GM12891 (cell line): Measurements from ENCODE around the gene KRT77.

ENCODE experiments used
- DNase-seq: peaks from one replicate; pipeline ENCODE4 v3.0.0; 2011; ENCODE audit warnings: low spot score; ENCODE audit not compliant: insufficient read length
- FAIRE-seq: peaks from 2 replicates; lab custom pipeline; 2011; peaks lifted over from hg19 to GRCh38; lab: Jason Lieb, UNC
- PAX5 ChIP-seq: IDR thresholded peaks from 2 replicates; pipeline ENCODE4 v1.6.1; 2011; ENCODE audit warnings: low read length, moderate library complexity, mild to moderate bottlenecking; ENCODE audit not compliant: insufficient read depth, severe bottlenecking
- POLR2A ChIP-seq: IDR thresholded peaks from 2 replicates; pipeline ENCODE4 v1.6.1; 2011; ENCODE audit warnings: low read depth, low read length, control low read depth
- POLR2AphosphoS5 ChIP-seq: IDR thresholded peaks from 2 replicates; pipeline ENCODE4 v1.6.1; 2011; ENCODE audit warnings: low read depth, low read length, control low read depth
- POU2F2 ChIP-seq: IDR thresholded peaks from 2 replicates; pipeline ENCODE4 v1.6.1; 2011; ENCODE audit warnings: low read depth, mild to moderate bottlenecking, control low read depth, low read length, moderate library complexity
- SPI1 ChIP-seq: IDR thresholded peaks from 2 replicates; pipeline ENCODE4 v1.6.1; 2011; ENCODE audit warnings: low read depth, low read length, control low read depth
- TAF1 ChIP-seq: IDR thresholded peaks from 2 replicates; pipeline ENCODE4 v1.6.1; 2011; ENCODE audit warnings: low read depth, low read length, control low read depth

The KRT77 gene

DNA sequence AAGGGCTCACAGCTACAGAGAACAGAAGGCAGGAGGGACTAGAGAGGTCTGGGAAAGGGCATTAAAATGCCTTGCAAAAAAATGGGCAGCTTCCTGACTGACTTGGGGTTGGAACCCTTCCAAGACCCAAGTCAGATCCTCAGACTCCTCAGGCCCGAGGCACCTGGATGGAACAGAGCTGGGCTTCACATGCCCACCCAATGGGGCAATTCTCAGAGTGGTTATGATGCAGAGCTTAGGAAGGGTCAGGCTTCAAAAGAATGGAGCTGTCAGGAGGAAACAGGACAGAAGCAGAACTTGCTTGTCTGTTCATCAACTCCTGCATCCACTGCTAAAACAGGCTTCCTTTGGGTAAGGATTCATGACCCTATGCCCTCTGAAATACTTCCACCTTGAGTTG lies 13.4 kb downstream of the KRT77 start:
- TF ChIP-seq POLR2A (no peak), POLR2AphosphoS5 (no peak), TAF1 (no peak), POU2F2 (no peak), SPI1 (no peak), PAX5 (no peak)
- no peak for FAIRE-seq

DNA sequence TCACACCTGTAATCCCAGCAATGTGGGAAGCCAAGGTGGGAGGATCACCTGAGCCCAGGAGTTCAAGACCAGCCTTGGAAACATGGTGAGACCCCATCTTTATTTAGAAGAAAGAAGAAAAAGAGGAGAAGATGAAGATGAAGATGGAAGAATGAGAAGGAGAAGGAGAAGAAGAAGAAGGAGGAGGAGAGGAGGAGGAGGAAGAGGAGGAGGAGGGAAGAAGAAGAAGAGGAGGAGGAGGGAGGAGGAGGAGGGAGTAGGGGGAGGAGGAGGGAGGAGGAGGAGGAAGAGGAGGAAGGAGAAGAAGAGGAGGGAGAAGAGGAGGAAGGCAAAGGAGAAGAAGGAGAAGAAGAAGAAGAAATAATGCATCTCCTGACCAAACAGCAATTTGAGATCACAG lies 14.1 kb downstream of the KRT77 start:
- FAIRE-seq (no peak), DNase-seq (no peak)
- no peak for TF ChIP-seq TAF1
- TF ChIP-seq SPI1, result no peak
- TF ChIP-seq POLR2AphosphoS5, result no peak
- TF ChIP-seq PAX5, result no peak
- TF ChIP-seq POU2F2, result no peak
- no peak for TF ChIP-seq POLR2A

More for the DNA sequence above, 13.4 kb downstream of the KRT77 start:
- no peak for DNase-seq

DNA sequence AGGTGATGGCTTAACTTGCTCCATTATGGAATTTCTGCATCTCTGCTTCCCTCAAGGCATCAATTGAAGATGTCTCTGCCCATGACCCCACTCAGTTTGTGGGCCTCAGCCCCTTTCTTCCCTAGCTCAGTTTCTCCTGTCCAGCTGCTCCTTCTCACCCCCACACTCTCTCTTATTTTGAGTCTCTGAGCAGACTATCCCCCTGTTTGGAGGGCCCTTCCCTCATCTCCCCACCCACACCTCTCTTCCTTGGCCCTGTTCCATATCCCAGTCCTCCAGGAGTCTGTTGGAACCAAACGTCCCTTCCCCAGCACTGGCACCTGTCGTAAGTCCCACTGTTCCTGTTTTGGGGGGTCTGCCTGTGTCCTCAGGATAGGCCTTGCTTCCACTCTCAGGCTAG lies 14.8 kb downstream of the KRT77 start:
- DNase-seq (no peak), FAIRE-seq (no peak)
- TF ChIP-seq PAX5 (no peak), POLR2A (no peak), POU2F2 (no peak), TAF1 (no peak), SPI1 (no peak), POLR2AphosphoS5 (no peak)

DNA sequence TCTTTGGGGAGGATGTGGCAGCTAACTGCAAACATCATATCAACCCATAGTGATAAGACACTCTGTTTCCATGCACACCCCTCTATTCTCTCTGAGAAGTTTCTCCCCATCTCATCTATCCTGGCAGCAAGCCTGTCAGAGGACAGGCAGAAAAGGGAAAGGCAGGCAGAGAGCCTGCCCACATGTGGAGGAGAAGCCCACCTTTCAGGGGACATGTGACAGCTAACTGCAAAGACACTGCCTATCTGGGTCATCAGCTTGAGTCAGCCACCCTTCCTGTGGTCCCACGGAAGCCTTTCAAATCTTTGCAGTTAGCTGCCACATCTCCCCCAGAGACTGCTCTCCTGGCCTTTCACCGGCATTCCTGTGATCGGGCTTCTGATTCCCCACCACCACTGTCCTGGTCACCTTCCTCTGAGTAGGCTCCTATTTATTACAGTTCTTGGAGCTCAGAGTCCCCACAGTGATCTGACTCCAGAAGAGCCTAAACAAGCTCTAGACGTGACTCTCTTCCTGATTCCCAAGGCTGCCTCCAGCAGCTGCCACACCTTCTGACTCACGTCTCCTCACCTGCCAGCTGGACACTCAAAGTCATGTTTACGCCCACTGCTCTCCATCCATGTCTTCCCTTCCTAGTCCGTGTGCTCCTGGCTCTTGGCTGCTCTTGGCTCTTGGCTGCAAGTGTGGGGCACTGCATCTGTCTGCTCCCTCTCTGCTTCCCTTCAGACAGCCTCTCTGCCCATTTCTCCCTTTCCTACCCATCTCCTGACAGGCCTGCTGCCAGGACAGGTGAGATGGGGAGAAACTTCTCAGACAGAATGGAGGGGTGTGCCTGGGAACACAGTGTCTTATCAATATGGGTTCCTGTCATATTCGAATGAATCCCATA lies 15.6 kb downstream of the KRT77 start:
- FAIRE-seq, result no peak
- TF ChIP-seq POLR2A, result no peak
- TF ChIP-seq PAX5, result no peak
- no peak for TF ChIP-seq TAF1
- TF ChIP-seq POU2F2, result no peak
- no peak for TF ChIP-seq POLR2AphosphoS5
- no peak for TF ChIP-seq SPI1
- DNase-seq, result no peak

DNA sequence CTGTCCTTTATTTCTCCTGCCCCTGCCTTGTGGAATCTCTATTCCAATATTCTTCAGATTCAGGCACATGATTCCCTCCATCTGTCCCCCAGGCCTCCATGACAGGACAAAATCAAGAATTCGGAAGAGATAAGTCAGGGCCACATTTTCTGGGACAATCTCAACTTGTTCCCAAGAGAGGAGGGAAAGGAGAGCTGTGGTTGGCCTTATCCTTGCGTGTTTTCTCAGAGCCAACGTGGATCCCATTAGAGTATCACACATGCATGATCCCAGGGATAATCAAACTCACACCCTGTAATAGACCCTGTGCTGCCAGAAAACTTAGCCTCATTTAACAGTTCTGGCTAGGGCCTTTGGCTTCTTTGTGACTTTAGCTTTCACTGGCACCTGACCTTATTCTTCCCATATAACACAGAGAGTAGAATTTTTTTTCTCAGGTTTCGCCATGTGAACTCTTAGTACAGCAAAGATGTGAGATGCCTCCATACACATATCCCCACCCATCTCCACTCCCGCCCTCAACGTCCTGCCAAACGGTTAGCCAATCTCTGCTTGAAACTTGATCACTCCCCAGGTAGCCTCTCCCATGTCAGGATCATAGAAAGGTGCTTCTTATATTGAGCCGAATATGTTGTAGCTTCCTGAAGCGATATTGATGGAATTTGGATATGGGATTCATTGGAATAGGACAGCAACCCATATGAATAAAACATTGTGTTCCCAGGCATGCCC lies 16.4 kb downstream of the KRT77 start:
- no peak for FAIRE-seq
- TF ChIP-seq TAF1, result no peak
- DNase-seq, result no peak

DNA sequence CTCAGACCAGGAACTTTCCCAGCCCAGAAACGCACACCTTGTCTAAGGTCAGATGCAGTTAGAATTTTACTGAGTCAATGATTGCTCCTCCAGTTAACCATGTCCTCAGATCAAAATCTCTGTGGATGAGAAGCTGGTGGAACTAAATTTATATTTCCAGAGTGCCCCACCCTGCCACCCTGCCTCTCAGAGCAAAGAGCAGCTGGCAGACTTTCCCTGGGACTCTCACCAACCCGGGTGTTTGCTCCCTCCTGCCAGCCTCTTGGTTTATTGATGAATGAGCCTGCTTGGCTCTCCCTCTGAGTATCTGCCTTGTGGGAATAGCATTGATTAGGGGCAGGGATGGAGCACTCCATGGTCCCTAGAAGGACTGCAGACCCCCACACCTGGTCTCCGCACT lies 17.3 kb downstream of the KRT77 start:
- FAIRE-seq (no peak), DNase-seq (no peak)
- no peak for TF ChIP-seq POLR2AphosphoS5
- no peak for TF ChIP-seq POU2F2
- TF ChIP-seq POLR2A, result no peak
- no peak for TF ChIP-seq SPI1
- TF ChIP-seq PAX5, result no peak
- TF ChIP-seq TAF1, result no peak

DNA sequence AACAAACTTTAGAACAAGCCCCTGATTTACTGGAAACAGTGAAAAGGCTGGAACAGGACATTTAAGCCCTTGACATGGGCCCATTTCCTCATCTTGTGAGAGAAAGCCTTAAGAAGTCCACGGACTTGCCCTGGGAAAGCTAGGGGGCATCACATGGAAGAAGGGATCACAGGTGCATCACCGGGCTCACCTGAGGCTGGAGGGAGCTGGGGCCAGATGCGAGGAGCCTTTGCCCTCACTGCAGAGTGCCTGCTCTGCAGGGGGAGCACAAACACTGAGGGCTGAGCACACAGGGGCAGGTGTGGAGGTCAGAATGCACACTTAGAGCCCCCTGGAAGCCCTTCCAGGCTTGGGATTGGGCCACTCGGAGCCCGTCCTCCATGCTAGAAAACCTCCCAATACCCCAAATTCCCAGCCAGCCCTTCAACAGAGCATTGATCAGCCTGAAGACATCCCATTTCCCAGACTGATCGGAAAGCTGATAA lies 17.9 kb downstream of the KRT77 start:
- no peak for TF ChIP-seq TAF1
- no peak for TF ChIP-seq POU2F2
- TF ChIP-seq POLR2A, result no peak
- no peak for TF ChIP-seq POLR2AphosphoS5
- DNase-seq (no peak), FAIRE-seq (no peak)

DNA sequence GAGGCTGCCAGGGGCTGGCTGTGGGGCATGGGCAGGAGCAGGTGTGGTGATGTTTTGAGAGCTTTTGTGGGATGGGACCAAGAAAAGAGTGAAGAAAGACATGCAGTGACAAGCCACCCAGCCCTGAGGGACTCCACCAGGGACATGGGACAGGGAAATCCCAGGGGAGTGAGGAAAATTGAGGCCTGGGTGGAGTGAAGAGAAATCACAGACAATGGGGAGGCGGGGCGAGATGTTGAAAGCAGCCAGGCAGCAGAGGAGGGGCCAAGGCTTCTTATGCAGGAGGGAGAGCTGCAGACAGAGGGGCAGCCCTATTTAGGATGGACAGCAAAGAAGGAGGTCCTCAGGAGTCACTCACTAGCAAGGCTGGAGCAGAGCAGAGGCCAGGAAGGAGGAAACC lies 18.9 kb downstream of the KRT77 start:
- TF ChIP-seq TAF1 (no peak), POU2F2 (no peak), SPI1 (no peak), PAX5 (no peak)

DNA sequence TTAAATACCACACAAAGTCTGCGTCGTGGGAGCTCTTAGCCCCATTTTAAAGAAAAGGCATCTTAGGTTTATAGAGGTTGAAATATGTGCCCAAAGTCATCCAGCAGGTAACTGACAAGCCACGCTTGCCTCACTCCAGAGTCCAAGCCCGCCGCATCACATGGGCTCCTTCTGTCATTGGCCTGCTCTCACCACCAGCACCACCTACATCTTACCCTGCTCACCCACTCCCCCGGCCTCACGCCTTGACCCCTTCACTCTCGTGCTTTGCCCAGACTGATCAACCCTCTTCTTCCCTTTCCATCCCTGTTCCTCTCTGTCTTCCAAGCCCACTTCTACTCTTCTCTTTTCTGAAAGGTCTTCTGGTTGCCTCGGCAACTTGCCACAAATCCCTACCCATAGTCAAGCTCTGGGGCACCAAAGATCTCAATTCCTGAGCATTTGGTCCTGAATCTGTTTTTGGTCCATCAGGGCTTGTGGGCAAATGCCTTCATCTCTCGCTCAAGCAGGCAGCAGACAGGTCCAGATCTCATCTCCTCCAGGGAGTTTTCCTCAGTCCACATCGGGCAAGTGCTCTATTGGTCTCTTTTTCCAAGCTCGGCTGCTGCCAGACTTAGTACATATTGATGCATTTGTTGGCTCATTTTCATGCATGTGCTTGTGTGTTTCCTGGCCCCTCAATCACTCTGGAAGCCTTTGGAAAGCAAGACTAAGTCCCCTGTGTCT lies 19.6 kb downstream of the KRT77 start:
- DNase-seq (no peak), FAIRE-seq (no peak)
- TF ChIP-seq POLR2A (no peak), POU2F2 (no peak), PAX5 (no peak), POLR2AphosphoS5 (no peak), SPI1 (no peak), TAF1 (no peak)

More for the DNA sequence above, 18.9 kb downstream of the KRT77 start:
- FAIRE-seq (no peak), DNase-seq (no peak)
